Activated T-cell treated with anti-CD3 and anti-CD28 coated beads for 4 hours (primary cell): Measurements from ENCODE around the gene TLCD3B.

Experiments
- DNase-seq: peaks from one replicate; pipeline ENCODE4 v3.0.0-alpha.2; 2020

The TLCD3B gene

DNA sequence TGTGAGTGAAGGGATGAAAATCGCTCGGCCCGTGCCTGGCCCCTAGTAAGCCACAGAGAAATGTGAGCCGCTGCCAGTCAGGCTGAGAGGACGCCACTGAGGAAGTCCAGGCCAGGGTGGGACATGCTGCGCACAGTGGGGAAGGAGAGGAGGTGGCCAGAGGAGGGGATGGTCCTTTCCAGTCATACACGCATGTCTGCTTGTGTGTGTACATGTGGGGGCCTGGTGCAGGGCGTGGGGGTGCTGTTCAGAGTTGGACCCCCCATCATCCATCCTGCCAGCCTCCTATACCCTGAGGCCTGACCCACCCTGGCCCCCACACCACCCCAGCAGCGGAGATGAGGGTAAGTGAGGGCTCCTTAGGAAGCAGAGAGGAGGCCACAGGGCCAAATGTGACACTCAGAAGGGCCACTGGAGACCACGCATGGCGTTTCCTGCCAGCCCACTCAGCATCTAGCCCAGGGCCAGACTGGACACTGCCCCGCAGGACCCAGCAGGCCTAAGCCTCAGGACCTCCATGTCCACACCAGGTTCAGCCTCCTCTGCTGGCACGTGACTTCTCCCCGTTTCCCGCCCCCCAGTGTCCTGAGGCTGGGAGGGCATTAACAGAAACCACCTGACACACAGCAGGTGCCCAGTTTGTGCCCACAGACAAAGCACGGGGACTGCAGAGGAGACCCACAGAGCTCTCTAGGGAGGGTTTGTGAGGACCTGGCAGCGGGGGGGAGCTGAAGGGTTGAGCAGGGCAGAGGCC is 27.2 kb downstream of the TLCD3B start:
- DNase-seq = no peak

DNA sequence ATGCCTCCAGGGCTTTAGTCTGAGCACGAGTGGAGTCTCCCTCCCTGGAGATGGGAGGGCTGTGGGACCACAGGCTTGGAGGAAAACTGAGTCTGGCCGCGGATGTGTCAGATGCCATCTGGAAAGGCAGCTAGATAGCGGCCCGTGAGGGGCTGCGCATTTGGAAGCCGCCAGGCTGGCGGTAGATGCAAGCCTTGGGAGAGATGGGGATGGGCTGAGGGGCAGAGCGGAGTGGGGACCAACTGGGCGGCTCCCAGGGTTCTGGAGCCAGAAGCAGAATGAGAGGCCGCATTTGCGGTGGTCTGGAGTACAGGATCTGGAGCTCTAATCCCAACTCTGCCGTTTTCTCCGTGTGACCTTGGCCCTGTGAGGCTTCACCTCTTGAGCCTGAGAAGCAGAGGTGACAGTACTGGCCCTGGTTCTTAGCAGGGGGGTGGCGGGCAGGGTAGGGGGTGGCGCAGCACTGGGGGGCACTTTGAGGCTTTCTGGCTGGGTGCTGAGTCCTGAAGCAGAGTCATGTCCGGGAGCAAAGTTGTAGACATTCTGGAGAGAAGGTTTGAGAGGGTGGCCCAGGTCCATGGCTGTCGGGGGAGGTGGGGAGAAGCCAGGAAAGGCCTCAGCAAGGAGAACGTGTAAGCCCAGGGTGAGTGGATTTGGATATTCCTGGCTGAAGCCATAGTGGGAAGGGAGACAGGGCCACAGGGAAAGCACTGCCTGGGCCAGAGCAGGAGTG is 28.3 kb downstream of the TLCD3B start:
- DNase-seq = no peak

DNA sequence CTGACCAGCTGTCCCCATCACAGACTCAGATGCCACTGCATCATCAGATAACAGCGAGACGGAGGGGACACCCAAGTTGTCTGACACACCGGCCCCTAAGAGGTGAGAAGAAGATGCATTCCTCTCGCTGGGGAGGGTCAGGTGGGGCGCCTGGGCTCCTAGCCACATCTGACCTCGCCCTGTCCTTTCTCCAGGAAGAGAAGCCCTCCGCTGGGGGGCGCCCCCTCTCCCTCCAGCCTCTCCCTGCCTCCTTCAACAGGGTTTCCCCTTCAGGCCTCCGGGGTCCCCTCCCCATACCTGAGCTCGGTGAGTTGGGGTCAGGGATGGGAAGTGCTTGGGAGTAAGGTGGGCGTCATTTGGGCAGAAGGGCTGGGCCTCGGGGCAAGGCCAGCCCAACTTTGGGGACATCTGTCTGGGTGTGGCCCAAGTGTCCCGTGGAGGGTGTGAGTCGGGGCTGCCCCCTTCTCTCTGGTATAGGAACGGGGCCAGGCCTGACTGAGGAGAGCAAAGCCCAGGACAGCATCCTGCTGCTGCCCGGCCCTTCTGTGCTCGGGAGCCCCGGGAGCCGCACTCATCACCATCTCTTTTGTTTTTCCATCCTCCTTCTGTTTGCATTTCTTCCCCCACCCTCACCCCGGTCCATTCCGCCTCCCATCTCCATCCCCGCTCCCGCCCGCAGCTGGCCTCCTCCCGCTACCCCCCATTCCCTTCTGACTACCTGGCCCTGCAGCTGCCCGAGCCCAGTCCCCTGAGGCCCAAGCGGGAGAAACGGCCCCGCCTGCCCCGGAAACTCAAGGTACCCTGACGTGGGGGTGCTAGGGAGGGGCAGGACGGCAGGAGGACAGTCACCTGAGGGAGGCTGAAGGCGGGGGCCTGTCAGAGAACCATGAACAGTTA is 30.1 kb downstream of the TLCD3B start:
- DNase-seq = no peak

DNA sequence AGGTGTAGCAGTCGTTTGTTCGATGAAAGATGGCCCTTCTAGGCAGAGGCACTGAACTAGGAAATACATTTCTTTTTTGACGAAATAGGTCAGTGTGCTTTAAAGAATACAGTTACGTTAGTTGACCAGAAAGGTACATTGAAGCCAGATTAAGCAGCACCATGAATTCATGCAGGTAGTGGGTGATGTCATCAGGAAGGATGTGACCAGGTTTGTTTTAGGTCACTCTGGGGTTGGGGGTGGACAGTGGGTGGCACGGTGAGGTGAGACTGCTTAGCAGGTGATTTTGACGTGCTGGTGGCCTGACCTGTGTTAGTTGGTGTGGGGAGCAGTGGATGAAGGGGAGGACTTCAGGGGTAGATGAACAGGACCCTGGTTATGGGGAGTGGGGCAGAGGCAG is 31.5 kb downstream of the TLCD3B start:
- DNase-seq = no peak

DNA sequence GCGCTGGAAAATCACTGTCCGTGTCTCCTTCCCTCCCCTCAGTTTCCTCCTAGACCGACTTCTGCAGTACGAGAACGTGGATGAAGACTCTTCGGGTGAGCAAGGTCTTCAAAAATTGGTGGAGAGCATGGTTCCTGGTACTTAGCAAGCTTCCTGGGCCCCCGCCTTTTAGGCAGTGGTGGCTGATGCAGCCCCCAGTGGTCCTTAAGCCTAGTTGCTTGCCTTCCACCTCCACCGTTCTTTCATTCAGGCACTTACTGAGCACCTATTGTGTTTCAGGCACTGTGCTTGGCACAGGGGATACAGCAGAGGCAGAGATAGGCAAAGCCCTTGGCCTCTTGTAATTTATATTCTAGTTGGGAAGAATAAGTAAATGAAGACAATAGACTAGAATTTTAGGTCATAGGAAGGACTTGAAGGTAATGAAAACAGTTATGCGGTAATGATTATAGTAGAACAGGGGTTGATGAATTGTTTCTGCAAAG is 34.3 kb downstream of the TLCD3B start:
- no peak for DNase-seq

DNA sequence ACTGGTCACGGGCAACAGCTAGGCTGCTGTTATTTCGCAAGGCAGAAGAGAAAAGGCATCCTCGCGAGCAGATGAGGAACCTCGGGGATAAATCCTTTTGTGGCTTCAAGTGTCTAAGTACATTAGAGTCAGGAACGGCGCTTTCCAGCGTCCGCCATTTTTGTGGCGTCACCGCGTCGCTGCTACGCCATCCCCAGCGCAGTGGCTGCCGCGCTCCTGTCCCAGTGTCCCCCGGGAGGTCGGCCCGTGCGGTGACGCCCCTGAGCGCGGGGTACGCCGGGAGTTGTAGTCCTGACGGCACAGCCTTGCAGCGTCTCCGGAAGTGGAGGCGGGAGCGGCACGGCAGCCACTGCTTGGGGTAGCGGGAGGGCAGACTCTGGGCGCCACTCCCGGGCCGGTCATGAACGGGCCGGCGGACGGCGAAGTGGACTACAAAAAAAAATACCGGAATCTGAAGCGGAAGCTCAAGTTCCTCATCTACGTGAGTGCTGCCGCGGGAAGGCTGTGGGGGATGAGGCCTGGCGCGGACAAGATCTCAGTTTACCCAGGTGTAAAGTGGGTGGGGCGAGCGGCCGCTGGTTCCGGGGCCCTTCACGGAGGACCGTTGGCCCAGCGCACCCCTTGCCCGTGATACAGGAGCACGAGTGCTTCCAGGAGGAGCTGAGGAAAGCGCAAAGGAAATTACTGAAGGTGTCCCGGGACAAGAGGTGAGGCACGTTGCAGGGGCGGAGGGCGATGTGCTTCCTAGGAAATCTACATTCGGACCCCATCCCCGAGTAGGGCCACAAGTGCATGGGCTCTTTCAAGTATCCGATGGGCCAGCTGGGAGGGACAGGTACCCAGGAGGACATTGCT is 34.9 kb downstream of the TLCD3B start, which contains the start of gene INO80E:
Gene INO80E, plus strand, starts transcription at position 331 of the 855 bp plus-strand sequence. Its CDS starts 70 bp downstream, at position 401.
- DNase-seq = peak; percentile 99

DNA sequence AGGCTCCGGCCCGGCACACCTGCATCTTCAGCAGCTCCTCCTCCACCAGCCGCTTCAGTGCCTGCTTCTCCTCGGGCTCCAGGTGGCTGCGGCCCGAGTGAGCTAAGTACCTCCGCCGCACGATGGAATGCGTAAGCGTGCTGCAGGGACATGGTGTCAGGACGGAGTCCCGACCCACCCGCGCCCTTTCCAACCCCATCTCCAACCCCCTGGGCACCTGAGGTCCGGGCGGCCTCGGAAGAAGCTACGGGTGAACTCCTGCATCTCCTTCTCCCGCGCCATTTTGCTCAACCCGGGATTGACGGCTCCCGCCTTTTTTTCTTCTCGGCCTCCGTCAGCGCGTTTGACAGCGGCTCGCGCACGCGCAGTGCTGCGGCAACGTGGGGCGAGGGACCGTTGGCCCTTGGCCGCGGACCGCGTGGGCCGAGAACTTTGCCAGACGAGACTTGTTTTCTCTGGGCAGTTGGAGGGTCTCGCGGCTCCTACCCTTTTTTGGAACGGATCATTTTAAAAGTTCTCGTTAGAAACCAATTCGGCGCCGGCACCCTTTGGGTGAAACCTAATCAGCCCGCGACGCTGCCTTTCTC is 35.7 kb downstream of the TLCD3B start, which contains the start of gene HIRIP3:
Gene HIRIP3, minus strand, starts transcription at position 294 of the 587 bp plus-strand sequence. Its CDS starts 12 bp downstream, at position 282.
- peak; percentile 69 for DNase-seq

DNA sequence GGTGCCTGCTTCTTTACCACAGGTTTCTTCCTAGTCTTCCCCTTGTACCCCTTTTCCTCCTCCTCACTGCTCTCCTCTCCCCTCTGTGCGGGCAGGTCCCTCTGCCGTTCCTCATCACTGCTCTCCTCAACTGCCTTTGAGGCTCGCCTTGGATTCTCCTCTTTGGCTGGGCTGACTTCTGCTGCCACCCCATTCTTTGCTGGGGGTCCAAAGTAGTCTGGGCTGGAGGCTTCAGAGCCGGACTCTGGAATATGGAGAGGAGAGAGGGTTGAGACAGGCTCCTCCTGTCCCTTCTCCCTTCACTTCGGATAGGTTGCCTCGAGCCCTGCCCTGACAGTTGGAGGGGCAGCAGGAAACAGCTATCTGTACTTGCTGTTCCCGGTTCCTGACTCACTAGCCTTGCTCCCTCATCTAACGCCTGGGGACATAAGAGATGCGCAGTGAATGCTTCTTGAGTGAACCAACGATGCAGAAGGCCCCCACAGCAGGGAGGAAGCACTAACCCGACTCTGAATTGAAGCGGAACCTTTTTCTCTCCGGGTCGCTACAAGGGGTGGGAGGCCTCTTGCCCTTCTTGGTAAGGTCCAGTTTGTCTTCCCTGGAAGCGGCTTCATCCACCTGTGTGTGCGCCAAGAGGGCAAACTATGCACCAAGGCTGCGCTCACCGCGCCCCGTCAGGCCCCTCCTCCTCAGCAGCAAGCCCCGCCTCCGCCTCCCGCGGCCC is 36.3 kb downstream of the TLCD3B start:
- DNase-seq = peak; percentile 52

DNA sequence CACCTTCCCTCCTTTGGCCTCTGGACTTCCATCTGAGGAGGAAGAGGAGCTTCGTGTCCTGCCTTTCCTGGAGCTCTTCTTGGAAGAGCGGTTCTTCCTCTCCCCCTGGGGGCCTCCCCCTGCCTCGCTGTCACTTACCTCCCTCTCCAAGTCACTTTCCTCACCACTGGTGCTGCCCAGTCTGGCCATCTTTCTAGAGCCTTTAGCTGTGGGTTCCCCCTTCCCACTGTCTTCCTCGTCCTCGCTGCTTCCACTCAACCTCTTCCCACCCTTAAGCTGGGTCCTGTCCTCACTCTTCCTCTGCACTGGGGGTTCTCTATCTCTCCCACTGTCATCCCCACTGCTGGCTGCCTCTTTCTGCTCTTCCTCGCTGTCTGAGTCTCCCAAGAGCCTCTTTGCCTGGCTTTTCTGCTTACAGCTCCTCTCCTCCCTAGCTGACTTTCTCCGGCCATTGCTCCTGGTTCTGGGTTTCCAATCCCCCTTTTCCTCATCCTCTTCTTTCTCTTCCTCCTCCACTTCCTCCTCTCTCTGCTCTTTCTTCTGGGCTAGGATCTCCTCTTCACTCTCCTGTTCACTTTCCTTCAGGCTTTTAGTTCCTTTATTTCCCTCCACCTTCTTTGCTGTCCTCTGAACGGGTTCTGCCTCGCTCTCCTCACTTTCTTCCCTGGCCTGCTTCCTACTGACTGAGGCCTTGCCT is 37.0 kb downstream of the TLCD3B start:
- DNase-seq = no peak

DNA sequence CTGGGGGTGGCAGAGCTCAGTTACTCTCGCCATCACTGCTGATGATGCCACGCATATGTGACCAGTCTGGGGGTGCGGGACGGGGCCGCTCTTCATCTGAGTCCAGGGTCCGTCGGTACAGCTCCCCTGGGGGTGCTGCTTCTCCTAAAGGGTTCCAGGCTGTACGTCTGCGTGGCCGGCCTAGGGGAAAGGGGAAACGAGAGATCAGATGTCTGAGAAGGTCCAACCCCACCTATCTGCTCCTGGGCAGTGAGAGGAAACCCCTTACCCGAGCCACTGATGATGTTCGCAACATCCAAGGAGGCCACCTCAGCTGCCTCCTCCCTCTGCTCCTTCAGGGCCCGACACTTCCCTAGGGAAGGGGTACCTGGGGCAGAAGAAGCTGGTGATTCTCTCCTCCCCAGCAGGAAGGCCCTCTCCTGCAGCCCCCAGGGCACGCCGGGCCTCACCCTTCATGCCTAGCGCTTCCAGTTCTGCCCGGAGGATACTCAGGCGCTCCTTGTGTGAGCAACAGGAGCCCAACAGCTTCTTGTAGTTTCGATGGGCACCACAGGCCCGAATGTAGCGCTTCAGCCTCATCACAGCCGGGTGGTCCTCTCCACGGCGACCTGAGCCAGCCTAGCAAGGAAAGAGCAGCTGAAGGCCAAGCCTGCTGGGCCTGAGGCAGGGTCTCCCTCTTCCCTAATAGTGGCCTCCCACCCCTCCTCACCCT is 37.7 kb downstream of the TLCD3B start:
- DNase-seq = no peak

DNA sequence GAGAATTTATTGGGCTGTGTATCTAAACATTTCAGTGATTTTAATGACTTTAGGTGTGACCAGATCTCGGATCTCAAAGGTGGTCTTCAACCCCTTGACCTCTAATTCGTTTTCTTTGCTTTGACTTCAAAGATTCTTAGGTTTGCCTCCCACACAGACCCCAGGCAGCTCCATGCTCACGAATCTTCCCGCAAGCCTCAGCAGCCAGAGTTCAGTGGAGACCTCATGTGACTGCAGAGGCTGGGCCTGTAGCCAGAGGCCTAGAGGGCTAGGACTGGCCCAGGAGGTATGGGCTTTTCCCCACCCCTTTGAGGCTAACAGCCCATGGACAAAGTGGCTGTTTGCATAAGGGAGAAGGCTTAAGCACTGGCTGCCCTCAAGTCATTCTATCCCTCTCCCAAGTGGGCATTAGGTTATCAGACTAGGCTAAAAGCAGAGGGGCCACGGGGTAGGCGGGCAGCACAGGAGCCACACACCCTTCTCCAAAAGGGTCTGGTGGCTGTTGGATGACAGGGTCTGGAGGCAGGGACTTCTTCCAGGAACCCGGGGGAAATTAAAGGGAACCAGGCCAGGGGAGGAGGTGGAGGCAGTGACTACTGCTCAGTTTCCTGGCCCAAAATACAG is 38.6 kb downstream of the TLCD3B start:
- no peak for DNase-seq

DNA sequence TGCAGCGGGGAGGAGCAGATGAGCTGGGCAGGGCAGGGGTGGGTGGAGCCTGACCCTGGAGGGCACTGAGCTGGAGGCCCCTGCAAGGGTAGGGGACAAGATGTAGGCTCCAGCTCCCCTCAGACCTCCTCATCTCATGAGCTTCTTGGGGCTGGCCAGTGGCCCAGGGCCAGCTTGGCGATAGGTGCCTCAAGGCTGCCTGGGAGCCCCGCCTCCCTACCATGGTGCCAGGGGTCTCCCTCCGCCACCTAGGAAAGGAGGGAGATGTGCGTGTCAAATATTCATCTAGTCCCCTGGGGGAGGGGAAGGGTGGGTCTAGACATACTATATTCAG is 39.5 kb downstream of the TLCD3B start:
- DNase-seq = no peak

DNA sequence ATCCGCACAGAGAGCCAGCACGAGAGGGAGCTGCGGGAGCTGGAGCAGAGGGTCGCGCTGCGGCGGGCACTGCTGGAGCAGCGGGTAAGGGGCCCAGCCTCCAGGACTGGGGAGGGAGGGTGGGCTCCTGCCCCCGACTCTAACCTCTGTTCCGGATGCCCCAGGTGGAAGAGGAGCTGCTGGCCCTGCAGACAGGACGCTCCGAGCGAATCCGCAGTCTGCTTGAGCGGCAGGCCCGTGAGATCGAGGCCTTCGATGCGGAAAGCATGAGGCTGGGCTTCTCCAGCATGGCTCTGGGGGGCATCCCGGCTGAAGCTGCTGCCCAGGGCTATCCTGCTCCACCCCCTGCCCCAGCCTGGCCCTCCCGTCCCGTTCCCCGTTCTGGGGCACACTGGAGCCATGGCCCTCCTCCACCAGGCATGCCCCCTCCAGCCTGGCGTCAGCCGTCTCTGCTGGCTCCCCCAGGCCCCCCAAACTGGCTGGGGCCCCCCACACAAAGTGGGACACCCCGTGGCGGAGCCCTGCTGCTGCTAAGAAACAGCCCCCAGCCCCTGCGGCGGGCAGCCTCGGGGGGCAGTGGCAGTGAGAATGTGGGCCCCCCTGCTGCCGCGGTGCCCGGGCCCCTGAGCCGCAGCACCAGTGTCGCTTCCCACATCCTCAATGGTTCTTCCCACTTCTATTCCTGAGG is 40.0 kb downstream of the TLCD3B start:
- DNase-seq = no peak

DNA sequence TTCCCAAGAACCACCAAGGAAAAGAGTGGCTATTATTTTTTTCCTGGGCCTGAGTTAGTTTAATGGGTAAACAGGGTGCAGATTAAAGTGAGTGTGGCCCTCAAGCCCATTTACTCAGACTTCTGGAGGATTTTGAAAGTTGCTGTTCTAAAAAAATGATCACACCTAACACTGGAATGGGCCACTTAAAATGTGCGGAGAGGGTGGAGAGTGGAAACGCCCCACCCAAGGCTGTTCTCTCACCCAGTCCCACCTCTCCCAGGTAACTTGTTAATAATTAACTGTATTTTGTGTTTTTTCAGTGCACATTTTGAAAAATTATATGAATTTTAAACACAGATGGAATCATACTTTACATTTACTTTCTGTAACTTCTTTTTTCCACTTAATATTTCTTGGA is 41.0 kb downstream of the TLCD3B start:
- DNase-seq = no peak

DNA sequence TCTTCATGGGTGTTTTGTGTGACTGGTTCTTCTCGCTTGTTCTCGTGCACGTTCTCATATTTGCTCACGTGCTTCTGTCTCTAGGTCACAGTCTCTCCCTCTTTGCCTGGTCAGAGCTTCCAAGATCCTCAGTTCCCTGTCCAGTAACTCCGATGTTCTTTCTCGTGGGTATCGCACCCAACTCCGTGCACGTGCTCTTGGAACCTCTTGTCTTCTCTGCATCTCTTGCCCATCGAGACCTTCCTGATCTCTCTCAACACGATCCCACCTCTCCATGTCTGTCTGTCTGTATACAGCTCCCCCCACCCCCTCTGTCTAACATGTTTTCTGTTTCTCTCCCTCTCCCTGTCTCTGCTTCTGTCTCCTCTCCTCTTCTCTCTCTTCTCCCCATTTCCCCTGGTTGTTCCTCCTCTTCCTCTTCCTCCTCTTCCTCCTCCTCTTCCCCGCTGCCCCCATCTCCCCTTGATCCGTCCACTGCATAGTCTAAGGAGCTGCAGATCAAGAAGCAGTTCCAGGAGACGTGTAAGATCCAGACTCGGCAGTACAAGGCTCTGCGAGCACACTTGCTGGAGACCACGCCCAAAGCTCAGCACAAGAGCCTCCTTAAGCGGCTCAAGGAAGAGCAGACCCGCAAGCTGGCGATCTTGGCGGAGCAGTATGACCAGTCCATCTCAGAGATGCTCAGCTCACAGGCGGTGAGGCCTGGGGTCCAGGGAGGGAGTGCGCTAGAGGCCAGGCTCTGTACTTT is 41.8 kb downstream of the TLCD3B start:
- DNase-seq = no peak

DNA sequence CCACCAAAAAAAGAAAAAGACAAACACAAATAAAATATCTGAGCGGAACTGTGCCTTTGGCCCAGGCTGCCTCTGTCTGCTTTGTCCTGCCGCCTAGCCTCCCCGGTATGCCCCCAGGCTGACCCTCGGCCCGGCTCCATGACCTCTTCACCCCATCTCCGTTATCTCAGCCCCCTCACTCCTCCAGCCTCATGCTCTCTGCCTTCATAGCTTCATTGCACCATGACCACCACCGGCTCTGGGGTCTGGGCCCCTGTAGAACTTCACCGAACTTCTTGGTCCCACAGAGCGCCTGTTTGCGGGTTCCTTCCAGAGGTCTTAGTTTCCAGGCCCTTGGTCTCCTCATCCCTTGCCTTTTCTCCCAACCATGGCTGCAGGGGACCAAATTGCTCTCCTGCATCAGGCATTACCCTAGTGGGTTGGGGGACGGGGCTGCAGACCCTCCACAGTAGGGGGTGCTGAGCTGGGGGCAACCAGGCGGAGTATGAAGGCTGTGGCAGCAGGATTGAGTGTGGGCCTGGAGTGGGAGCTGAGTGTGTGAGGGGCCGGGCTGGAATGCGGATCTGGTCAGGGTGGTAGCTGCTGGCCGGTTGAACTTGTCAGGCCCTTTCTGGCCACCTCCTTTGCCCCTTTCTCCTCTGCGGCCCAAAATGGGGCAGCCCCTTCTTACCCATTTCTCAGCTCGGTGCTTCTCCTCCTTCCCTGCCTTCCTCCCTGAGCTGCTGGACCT is 42.6 kb downstream of the TLCD3B start:
- no peak for DNase-seq
